Measurements from ENCODE around the gene MYRIP.

GRCh38 chr3:39910135-39910534 is 100.7 kb downstream of the MYRIP start:
- TF ChIP-seq EZH2phosphoT487 (IDR thresholded peaks at IDR 0.05; ENCODE audit: borderline replicate concordance, low read length) (no peak), EZH2 (IDR thresholded peaks at IDR 0.05; ENCODE audit: low read length, unreplicated experiment) (no peak)
- TF ChIP-seq, protein P1, sequence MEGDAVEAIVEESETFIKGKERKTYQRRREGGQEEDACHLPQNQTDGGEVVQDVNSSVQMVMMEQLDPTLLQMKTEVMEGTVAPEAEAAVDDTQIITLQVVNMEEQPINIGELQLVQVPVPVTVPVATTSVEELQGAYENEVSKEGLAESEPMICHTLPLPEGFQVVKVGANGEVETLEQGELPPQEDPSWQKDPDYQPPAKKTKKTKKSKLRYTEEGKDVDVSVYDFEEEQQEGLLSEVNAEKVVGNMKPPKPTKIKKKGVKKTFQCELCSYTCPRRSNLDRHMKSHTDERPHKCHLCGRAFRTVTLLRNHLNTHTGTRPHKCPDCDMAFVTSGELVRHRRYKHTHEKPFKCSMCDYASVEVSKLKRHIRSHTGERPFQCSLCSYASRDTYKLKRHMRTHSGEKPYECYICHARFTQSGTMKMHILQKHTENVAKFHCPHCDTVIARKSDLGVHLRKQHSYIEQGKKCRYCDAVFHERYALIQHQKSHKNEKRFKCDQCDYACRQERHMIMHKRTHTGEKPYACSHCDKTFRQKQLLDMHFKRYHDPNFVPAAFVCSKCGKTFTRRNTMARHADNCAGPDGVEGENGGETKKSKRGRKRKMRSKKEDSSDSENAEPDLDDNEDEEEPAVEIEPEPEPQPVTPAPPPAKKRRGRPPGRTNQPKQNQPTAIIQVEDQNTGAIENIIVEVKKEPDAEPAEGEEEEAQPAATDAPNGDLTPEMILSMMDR (conservative IDR thresholded peaks at IDR 0.05; ENCODE audit: low read depth, low read length) = no peak
